Nephron progenitor cell (in vitro differentiated cells): ENCODE data around the gene NUDT1.
A peak's percentile ranks its signal among the peaks of the same experiment; 100 is the strongest.

Experiments used
- DNase-seq: peaks from one replicate; pipeline ENCODE4 v3.0.0; 2021
- H3K27ac Mint-ChIP-seq: 2 replicates; pipeline ENCODE4 v1.8.0; 2021; ENCODE audit warnings: mild to moderate bottlenecking, moderate library complexity, mixed read lengths
- H3K27me3 Mint-ChIP-seq: 2 replicates; pipeline ENCODE4 v1.8.0; 2021; ENCODE audit warnings: mild to moderate bottlenecking, low read depth, mixed read lengths; ENCODE audit not compliant: poor library complexity
- H3K36me3 Mint-ChIP-seq: 2 replicates; pipeline ENCODE4 v1.8.0; 2021; ENCODE audit warnings: low read depth, mixed read lengths
- H3K4me1 Mint-ChIP-seq: 2 replicates; pipeline ENCODE4 v1.8.0; 2021; ENCODE audit warnings: mixed read lengths
- H3K4me3 Mint-ChIP-seq: 2 replicates; pipeline ENCODE4 v1.8.0; 2021; ENCODE audit warnings: mild to moderate bottlenecking, moderate library complexity, mixed read lengths
- H3K9me3 Mint-ChIP-seq: 2 replicates; pipeline ENCODE4 v1.8.0; 2021; ENCODE audit warnings: mild to moderate bottlenecking, moderate library complexity, mixed read lengths
- TF ChIP-seq, protein P1 (sequence below): fragments of 200-600 bp; sonication (generic); IDR thresholded peaks from 2 replicates; pipeline ENCODE4 v1.5.0; 2021; ENCODE audit warnings: antibody characterized with exemption

Gene NUDT1

DNA sequence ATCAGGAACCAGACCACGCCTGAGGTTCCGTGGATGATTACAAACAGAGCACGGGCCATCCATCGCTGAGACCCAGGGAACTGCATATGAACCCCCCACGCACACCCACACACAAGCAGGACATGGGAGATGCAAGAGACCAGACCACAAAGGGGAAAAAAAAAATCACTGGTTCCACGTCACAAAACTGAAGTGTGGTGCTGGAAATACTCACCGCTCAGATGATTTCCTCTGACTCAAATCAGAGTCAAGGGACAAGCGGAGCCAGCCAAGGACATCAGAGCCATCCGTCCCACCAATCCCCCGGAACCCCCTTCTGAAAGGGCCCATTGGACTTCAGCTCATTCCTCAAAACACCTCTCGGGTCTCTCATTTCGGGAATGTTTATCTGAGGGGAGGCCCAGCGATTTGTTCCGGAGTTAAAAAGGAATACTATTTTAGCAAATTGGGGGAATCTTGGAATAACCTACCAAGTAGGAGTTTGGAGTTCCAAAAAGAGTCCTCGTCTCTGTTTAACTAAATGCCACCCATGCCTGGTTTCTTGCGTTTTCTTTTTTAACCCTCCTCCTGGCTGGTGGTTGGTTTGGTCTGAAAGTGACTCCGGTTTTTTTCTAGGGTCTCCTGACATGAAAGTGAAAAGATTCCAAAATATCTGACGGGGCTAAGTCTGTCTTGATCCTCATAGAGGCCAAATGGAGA lies 57.3 kb downstream of the NUDT1 start:
- TF ChIP-seq, protein P1, sequence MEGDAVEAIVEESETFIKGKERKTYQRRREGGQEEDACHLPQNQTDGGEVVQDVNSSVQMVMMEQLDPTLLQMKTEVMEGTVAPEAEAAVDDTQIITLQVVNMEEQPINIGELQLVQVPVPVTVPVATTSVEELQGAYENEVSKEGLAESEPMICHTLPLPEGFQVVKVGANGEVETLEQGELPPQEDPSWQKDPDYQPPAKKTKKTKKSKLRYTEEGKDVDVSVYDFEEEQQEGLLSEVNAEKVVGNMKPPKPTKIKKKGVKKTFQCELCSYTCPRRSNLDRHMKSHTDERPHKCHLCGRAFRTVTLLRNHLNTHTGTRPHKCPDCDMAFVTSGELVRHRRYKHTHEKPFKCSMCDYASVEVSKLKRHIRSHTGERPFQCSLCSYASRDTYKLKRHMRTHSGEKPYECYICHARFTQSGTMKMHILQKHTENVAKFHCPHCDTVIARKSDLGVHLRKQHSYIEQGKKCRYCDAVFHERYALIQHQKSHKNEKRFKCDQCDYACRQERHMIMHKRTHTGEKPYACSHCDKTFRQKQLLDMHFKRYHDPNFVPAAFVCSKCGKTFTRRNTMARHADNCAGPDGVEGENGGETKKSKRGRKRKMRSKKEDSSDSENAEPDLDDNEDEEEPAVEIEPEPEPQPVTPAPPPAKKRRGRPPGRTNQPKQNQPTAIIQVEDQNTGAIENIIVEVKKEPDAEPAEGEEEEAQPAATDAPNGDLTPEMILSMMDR = no peak
- H3K4me1 Mint-ChIP-seq = peaks cover 27% of the 10 kb centered on the region
- H3K9me3 Mint-ChIP-seq = peaks cover 37% of the 10 kb centered on the region
- H3K4me3 Mint-ChIP-seq = no peak overlapping the region
- peaks cover 20% of the 10 kb centered on the region for H3K36me3 Mint-ChIP-seq
- peak overlapping the region; percentile 85 for H3K27ac Mint-ChIP-seq
- peaks cover 2% of the 10 kb centered on the region for H3K27me3 Mint-ChIP-seq
- DNase-seq = no peak

DNA sequence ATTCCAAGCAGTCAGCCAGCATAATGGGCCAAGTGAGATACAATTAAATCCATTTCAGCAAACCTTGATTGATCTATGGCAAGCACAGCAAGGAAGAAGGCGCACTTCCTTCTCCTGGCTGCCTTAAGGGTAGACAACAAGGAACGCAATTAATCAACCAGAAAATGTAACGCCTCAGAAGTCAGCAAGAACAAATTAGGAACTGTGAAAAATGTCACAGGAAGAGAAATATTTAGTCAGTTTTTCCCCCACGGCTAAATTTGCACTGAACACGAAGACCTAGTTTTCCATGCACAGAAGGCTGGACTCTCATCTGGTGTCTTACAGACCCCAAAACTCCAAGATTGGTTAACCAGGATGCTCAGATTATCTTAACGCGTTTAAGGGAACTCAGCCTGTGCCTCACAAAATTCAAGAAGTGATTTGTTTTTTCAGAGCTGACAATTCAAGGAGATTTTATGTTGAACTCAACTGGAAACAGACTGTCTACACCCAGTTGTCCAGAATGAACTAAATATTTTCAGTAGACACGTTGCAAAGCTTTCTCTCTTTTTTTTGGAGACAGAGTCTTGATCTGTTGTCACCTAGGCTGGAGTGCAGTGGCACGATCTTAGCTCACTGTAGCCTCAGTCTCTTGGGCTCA lies 58.0 kb downstream of the NUDT1 start:
- peaks cover 27% of the 10 kb centered on the region for H3K4me1 Mint-ChIP-seq
- peak overlapping the region; percentile 88 for H3K27ac Mint-ChIP-seq
- no peak overlapping the region for H3K4me3 Mint-ChIP-seq
- DNase-seq = no peak
- TF ChIP-seq, protein P1 = no peak
- peaks cover 24% of the 10 kb centered on the region for H3K36me3 Mint-ChIP-seq
- peaks cover 2% of the 10 kb centered on the region for H3K27me3 Mint-ChIP-seq
- peaks cover 45% of the 10 kb centered on the region for H3K9me3 Mint-ChIP-seq
